GM19193 (cell line): ENCODE data around the gene IRF2.
A peak's percentile ranks its signal among the peaks of the same experiment; 100 is the strongest.

Source experiments
- POLR2A ChIP-seq: IDR thresholded peaks from 4 replicates; pipeline ENCODE4 v1.6.1; 2011; ENCODE audit not compliant: insufficient read depth, insufficient read length; ENCODE audit errors: extremely low read depth

Gene IRF2

GRCh38 chr4:184481544-184481943, 7.2 kb upstream of the IRF2 start:
- TF ChIP-seq POLR2A, result no peak

DNA sequence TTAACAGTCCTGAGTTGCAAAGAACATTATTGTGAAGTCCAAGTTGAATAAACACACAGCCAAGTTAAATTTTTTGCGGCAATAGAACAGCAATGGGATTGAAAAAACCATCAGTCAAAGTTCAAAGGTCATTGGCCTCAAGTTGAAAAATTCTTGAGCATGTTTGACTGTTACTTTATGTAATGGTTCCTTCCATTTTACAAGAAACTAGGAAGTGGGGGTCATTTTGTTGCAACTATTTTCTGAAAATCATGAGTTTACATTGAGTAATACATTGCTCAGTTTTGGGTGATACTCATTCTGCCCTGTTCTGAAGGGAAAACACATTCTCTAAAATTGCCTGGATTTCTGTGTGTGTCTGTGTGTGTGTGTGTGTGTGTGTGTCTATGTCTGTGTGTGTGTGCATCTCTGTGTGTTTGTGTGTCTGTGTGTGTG, 5.2 kb upstream of the IRF2 start:
- no peak for TF ChIP-seq POLR2A

DNA sequence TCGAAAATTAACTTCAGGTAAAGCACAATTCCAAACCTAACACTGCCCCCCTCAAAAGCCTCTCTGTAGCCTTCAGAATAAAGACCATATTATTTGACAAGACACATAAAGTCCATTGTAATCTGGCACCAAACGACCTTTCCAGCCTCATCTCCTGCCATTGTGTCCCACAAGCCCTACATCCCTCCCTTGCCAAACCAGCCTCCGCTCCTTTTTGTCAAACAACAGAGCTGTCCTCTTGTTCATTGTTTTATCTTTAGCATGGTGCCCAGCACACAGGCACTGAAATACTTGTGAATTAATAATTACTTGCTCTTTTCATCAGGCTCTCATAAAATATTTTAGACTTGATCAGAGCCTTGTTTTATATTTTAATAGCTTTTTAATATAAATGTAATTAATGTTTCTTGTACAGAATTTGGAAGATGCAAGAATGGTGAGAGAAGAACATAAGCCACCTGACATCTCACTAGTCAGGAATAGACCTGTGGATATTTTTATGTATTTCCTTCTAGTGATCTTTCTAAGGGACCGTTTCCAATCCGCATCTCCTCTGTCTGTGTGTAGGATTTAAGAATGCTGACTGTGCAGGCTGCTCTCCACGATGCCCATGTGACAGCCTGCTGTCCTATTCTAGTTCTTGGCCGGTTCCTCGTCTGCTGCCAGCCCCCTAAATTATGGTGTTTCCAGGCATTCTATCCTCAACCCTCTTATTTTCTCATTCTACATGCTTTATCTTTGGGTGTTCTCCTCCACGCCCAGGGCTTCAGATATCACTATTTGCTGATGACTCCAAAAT, 3.0 kb upstream of the IRF2 start:
- no peak for TF ChIP-seq POLR2A

GRCh38 chr4:184476695-184477094, 2.3 kb upstream of the IRF2 start:
- TF ChIP-seq POLR2A, result no peak

DNA sequence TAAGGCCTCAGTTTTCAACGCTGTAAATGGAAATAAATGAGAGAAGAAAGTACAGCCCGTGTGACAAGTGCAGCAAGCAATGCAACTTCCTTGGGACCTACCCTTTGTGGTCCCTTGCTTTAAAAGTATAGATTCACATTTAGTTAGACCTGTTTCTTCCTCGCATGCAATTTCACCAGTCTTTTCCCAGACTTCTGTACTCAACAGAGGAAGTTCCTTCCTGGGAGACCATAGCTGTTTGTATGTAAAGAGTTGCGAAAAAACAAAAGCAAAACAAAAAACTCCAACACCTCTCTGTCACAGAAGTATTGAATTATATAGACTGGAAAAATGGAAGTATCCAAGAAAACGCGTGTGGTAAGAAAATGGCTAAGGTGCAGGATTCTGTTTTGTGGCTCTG, 1.1 kb upstream of the IRF2 start:
- no peak for TF ChIP-seq POLR2A

DNA sequence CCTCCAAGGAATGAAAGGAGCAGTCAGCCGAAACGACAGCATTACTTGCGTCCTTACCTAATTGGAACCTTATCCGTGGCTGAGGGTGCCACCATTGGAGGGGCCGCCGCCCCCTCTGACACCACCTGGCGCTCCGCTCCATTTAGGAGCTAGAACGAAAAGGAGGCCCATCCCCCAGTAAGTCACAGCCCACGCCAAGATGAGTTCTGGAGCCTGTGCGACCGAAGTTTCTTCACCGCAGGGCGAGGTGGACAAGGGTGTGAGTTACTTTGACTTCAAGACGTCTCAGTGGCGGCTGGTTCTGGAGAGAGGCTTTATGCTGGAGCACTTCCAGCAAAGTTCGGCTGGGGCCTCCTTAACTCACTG, 729 bp upstream of the IRF2 start:
- no peak for TF ChIP-seq POLR2A

GRCh38 chr4:184473499-184474262, 669 bp downstream of the IRF2 start:
- TF ChIP-seq POLR2A, result peak; percentile 69

DNA sequence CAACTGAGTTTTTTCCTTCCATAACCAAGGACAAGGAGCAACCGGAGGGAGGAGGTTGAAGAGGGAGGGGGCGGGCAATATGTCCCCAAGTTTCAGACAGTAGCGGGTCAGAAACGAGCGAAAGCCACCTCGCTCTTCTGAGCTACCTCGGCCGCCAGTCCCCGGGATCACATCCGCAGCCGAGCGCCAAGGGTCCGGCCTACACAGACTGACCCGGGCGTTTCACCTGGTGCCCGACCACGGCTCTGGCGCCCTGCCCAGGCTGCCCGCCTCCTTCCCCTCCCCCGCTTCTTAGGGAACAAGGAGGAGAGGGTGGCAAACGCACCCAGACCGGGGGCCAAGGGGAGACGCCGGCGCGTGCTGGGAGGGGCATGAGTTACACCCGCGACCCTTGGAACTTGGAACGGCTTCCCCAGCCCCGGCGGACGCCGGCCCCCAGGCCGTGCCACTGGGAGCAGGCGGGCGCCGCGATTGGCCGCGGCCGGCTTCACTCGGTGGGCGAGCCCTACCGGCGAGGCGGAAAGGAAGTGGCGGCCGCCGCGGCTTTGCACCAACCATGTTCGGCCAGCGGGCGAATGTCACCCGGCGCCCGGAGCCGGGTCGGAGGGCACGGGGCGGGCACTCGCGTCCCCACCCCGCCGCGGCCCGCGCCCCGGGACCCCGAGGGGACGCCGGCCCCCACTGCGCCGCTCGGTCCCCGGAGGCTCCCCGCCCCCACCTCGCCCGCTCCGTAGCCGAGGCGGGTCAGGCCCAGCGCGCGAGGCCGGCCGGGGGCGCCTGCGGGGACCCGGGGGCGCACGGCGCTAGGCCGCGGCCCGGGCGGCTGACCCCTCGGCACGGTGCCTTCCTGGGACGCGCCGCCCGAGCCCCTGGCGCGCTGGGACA, 1.5 kb downstream of the IRF2 start:
- peak; percentile 48 for TF ChIP-seq POLR2A

DNA sequence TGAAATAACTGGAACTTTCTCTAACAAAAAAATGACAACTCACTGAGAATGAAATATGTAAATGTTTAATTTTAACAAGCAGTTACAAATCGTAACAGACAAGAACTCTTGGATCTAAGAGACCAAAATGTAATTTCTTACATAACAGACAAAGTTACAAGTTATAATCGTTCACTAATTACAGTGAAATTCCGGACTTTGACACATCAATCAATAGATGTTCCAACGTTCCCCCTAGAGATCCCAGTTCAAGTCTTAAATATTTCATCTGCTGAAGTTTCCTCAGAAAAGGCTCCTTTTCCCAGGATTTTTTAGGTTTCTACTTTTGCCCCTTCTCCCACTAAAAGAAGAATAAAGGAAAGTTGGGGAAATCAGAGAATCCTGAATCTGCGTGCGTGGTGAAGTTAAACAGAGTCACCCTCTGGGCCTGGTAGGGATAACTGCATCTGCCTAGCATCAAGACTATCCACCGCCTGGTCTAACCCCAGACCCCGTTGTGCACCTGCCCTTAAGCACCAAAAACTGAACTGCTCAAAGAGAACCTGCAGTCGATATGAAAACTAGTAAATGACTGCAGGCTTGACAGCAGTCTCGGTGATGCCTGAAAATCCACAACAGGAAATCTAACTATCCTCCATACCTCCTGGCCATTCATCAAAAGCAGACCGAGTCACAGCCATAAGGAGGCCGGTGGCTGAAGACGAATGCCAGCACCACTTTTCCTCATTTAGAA, 2.3 kb downstream of the IRF2 start:
- TF ChIP-seq POLR2A, result peak; percentile 45

DNA sequence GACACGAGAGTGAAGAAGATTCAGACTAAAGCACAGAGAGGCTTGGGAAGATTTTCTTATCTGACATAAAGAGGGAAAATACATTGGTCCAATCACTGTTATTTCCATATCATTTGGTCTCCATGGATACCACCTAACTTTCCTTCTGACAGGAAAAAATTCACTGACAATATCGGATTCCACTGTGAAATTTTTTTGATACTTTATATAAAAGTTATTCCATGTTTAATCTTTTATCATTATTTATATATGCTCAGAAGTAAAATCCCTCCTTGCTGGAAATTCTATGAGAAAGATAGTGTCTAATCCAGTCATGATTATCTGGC, 3.6 kb downstream of the IRF2 start:
- TF ChIP-seq POLR2A, result no peak

DNA sequence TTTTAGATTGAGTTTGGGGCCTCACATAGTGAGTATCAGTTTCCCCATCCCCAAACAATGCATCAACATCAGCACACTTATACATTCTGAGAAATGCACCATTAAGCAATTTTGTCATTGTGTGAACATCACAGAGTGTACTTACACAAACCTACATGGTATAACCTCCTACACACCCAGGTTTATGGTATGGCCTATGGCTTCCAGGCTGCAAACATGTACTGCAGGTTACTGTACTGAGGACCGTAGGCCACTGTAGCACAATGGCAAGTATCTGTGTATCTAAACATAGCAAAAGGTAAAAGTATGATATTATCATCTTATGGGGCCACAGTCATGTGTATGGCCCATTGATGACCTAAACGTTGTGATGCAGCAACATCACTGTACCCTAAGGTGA, 7.7 kb downstream of the IRF2 start:
- TF ChIP-seq POLR2A, result no peak

DNA sequence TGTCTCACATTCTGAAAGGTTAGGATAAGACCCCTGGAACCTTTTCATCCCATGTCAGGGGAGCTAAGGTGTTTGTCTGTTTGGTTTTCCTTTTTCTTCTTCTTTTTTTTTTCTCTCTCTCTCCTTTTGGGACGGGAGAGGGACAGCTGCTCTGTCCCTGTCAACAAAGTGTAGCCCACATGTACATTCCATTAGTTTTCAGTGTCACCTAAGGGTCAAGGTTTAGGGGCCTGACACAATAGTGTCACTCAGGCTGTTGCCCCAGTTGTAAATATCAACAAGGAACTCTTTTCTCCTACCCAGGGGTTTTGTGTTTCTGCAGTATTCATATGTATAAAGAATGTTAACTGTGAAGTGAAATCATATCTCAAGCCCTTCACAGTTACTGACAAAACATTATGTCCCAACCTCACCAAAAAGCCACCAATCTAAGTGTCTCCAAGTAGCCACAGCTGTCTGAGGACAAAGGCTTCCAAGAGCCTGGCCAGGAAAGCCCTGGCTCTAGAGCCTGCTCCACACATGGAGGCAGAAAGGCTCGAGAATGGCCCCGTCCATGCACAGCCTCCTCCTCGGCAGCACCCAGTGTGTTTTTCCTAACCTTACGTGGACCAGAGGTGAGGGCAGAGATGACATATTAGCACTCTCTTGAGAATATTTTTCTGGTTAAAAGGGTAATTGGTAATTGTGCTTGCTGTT, 9.4 kb downstream of the IRF2 start:
- TF ChIP-seq POLR2A, result no peak

DNA sequence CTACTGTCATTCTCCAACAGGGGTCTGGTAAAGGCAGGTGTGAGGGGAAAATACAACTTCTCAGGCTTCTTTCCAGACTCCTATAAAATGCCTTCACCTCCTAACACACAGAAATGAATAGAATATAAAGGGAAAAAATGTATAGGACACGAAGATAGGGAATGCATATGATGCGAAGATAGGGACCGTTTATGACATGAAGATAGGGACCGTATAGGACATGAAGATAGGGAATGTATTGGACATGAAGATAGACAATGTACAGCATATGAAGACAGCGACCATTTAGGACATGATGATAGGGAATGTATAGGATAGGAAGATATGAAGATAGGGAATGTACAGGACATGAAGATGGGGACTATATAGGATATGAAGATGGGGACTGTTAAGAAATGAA, 10.5 kb downstream of the IRF2 start:
- no peak for TF ChIP-seq POLR2A

GRCh38 chr4:184463158-184463557, 11.2 kb downstream of the IRF2 start:
- TF ChIP-seq POLR2A, result no peak
